CD4-positive, alpha-beta T cell (primary cell): ENCODE measurements around the gene PAWR. TPM values are rescaled to one million over a fixed set of nuclear protein-coding genes. Genes with fewer than 3 reads are reported as not detected.

Experiments
- ATAC-seq: fragments of 200-7000 bp; cut with Tn5 transposase; one replicate; pipeline ENCODE4 v1.10.0; 2022; ENCODE audit warnings: mild to moderate bottlenecking; ENCODE audit not compliant: poor library complexity
- CTCF ChIA-PET: fragments of 350-600 bp; sonication (Branson Sonifier 250); formaldehyde crosslinking; loops from one replicate; lab custom pipeline; 2021; ENCODE audit warnings: antibody characterized with exemption, inconsistent platforms; lab: Charles Lee
- POLR2A ChIA-PET: fragments of 350-600 bp; sonication (Branson Sonifier 250); formaldehyde crosslinking; loops from one replicate; lab custom pipeline; 2021; ENCODE audit warnings: antibody characterized with exemption, inconsistent platforms; lab: Charles Lee
- DNase-seq, 14 experiments: peaks; one replicate each; pipeline ENCODE4 v3.0.0-alpha.2; 2013 to 2020; ENCODE audit warnings: mixed read lengths in 2 of 14
- H3K27ac ChIP-seq, 2 donors: one replicate each; pipeline versions ENCODE4 v1.5.1 to v1.7.0; 2013; ENCODE audit warnings: low read length in 2 of 2, low read depth in 1 of 2, mild to moderate bottlenecking in 1 of 2
- H3K27me3 ChIP-seq, 2 experiments: 1 replicate in 1 of 2; 2 replicates in 1 of 2; pipeline versions ENCODE4 v1.6.1 to v1.7.0; 2013; ENCODE audit warnings: low read length in 2 of 2, control low read depth in 1 of 2, mild to moderate bottlenecking in 1 of 2, moderate library complexity in 1 of 2; ENCODE audit not compliant: insufficient read depth in 2 of 2, control insufficient read depth in 1 of 2
- H3K36me3 ChIP-seq: one replicate; pipeline ENCODE4 v1.6.1; 2013; ENCODE audit warnings: low read length, control low read depth; ENCODE audit not compliant: insufficient read depth
- H3K4me1 ChIP-seq: one replicate; pipeline ENCODE4 v1.6.1; 2013; ENCODE audit warnings: low read length, control low read depth; ENCODE audit not compliant: insufficient read depth
- H3K4me3 ChIP-seq: one replicate; pipeline ENCODE4 v1.5.1; 2013; ENCODE audit warnings: mild to moderate bottlenecking, low read length, moderate library complexity
- H3K9me3 ChIP-seq, 2 experiments: 1 replicate in 1 of 2; 2 replicates in 1 of 2; pipeline versions ENCODE4 v1.6.1 to v1.7.0; 2013; ENCODE audit warnings: low read length in 2 of 2, mild to moderate bottlenecking in 2 of 2, control low read depth in 1 of 2, moderate library complexity in 1 of 2; ENCODE audit not compliant: control insufficient read depth in 1 of 2, insufficient read depth in 1 of 2
- H3K27ac Mint-ChIP-seq: one replicate; pipeline ENCODE4 v1.8.0; 2020; ENCODE audit warnings: mixed read lengths
- H3K27me3 Mint-ChIP-seq: one replicate; pipeline ENCODE4 v1.8.0; 2021; ENCODE audit warnings: mixed read lengths
- H3K36me3 Mint-ChIP-seq: one replicate; pipeline ENCODE4 v1.8.0; 2021; ENCODE audit warnings: low read depth, mixed read lengths
- H3K4me1 Mint-ChIP-seq: one replicate; pipeline ENCODE4 v1.8.0; 2021; ENCODE audit warnings: low read depth, mixed read lengths
- H3K4me3 Mint-ChIP-seq: one replicate; pipeline ENCODE4 v1.8.0; 2020; ENCODE audit warnings: mild to moderate bottlenecking, mixed read lengths
- H3K9me3 Mint-ChIP-seq: one replicate; pipeline ENCODE4 v1.8.0; 2020; ENCODE audit warnings: mixed read lengths
- CTCF ChIP-seq: fragments of 200-600 bp; IDR thresholded peaks from one replicate; pipeline ENCODE4 v1.8.0; 2022; ENCODE audit warnings: antibody characterized with exemption, mild to moderate bottlenecking
- intact Hi-C, 2 experiments: fragments of 100-400 bp; cut with DNase I in 1 of 2; cut with micrococcal nuclease in 1 of 2; formaldehyde crosslinking; loops; one replicate each; pipeline versions ENCODE4 v1.15.1 to v1.9.0; 2023 to 2025; cut with DNase I, micrococcal nuclease
- total RNA-seq, 174 experiments: library from RNA in 2 of 174; stranded (reverse) in 2 of 174; gene quantifications; one replicate each; pipeline ENCODE4 v1.2.3 and lab custom pipeline; 2021 to 2026

Gene PAWR
- total RNA-seq, 2 experiments from 2014 or later = 1.6 to 3.2 TPM

- no peak for ATAC-seq
- POLR2A ChIA-PET = no interaction called here
- no peaks in the 10 kb centered on the region for H3K36me3 Mint-ChIP-seq
These were observed 35.2 kb upstream of the PAWR start for GRCh38 chr12:79725987-79726386.

GRCh38 chr12:79717006-79717405 is 26.2 kb upstream of the PAWR start:
- intact Hi-C loops = no loop called here
- Histone ChIP-seq H3K36me3 (no peaks in the 10 kb centered on the region), H3K4me1 (no peaks in the 10 kb centered on the region), H3K27me3 (no peaks in the 10 kb centered on the region), H3K9me3 (peaks cover 0 to 5% of the 10 kb centered on the region in 2 experiments), H3K4me3 (no peak overlapping the region), H3K27ac (no peak overlapping the region)
- Mint-ChIP-seq H3K36me3 (no peaks in the 10 kb centered on the region), H3K27ac (no peak overlapping the region), H3K9me3 (no peaks in the 10 kb centered on the region), H3K4me3 (no peak overlapping the region), H3K27me3 (peaks cover 21% of the 10 kb centered on the region), H3K4me1 (no peaks in the 10 kb centered on the region)
- ChIA-PET POLR2A (no interaction called here), CTCF (no interaction called here)
- ATAC-seq (no peak), DNase-seq (no peak)
- TF ChIP-seq CTCF = no peak

More at GRCh38 chr12:79725987-79726386, 35.2 kb upstream of the PAWR start:
- Histone ChIP-seq H3K27ac (no peak overlapping the region), H3K4me3 (no peak overlapping the region), H3K36me3 (no peaks in the 10 kb centered on the region), H3K4me1 (no peaks in the 10 kb centered on the region), H3K9me3 (no peaks in the 10 kb centered on the region), H3K27me3 (no peaks in the 10 kb centered on the region)
- Mint-ChIP-seq H3K4me1 (no peaks in the 10 kb centered on the region), H3K27me3 (peaks cover 18% of the 10 kb centered on the region), H3K9me3 (no peaks in the 10 kb centered on the region), H3K27ac (no peak overlapping the region), H3K4me3 (no peak overlapping the region)
- no peak for DNase-seq
- intact Hi-C loops = no loop called here
- CTCF ChIA-PET = no interaction called here
- TF ChIP-seq CTCF = no peak

GRCh38 chr12:79715308-79715707 is 24.5 kb upstream of the PAWR start:
- Histone ChIP-seq H3K27ac (no peak overlapping the region), H3K36me3 (no peaks in the 10 kb centered on the region), H3K27me3 (no peaks in the 10 kb centered on the region), H3K4me1 (no peaks in the 10 kb centered on the region), H3K9me3 (peaks cover 0 to 14% of the 10 kb centered on the region in 2 experiments), H3K4me3 (no peak overlapping the region)
- Mint-ChIP-seq H3K36me3 (no peaks in the 10 kb centered on the region), H3K9me3 (no peaks in the 10 kb centered on the region), H3K27me3 (peaks cover 32% of the 10 kb centered on the region), H3K27ac (no peak overlapping the region), H3K4me3 (no peak overlapping the region), H3K4me1 (no peaks in the 10 kb centered on the region)
- CTCF ChIA-PET = interaction anchor here (0.6 kb wide), 1 partner anchor 23 kb away, joined by 3 read pairs; no protein-coding TSS in a partner anchor
- POLR2A ChIA-PET = no interaction called here
- intact Hi-C loops = no loop called here
- ATAC-seq (no peak), DNase-seq (no peak)
- no peak for TF ChIP-seq CTCF
